Stimulated activated CD8-positive, alpha-beta memory T cell treated with anti-CD3 and anti-CD28 coated beads, Interleukin-15, amount 100 ng/mL, for 48 hours (primary cell): Measurements from ENCODE around the gene FPR3.
"Not testable (repeated sequence)": the region's sequence is repeated elsewhere in the genome, so short reads cannot be mapped to it uniquely, and the experiment has no call there.

ENCODE experiments used
- DNase-seq, 2 donors: peaks; one replicate each; pipeline ENCODE4 v3.0.0-alpha.2; 2020; ENCODE audit warnings: low read depth in 2 of 2

The FPR3 gene

GRCh38 chr19:51806571-51806970 is 11.6 kb downstream of the FPR3 start:
- DNase-seq: not testable (repeated sequence)

- DNase-seq: no peak
Measured at GRCh38 chr19:51807111-51807701, 12.2 kb downstream of the FPR3 start.

DNA sequence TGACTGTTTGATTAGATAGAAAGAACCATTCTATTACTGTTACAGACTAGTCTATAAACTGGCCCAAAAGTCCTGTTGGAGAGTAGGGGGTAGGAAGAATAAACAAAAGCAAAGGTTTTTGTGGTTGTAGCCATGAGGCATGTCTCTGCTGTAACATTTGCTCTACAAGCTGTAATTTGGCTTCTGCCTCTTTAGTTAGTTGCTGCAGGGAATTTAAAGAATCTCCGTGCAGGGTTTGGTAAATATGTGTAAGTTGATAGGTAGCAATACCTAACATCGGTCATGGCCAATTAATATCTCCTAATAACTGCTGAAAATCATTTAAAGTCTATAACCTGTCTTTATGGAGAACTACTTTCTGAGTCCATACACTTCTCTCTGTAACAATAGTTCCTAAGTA is 13.0 kb downstream of the FPR3 start:
- DNase-seq: no peak

DNA sequence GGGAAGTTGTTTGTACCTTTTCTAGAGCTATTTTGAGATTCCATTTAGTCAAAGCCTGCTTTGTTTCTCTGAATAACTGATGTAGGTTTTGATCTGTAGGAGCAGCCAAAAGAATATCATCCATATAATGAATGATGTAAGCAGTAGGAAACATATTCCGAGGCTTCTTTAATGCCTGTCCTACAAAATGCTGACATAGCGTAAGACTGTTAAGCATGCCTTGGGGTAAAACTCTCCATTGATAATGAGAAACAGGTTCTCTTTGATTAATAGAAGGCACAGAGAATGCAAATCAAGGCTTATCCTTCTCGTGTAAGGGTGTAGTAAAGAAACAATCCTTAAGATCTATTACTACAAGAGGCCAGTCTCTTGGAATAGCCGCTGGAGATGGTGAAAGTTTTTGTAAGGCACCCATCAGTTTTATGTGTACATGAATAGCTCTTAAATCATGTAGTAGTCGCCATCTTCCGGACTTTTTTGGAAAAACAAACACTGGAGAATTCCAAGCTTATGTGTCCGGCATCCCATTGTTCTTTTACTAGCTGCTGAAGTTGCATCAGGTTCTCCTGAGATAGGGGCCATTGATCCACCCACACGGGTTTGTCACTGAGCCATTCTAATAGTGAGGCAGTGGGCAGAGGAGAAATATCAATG is 13.5 kb downstream of the FPR3 start:
- no peak for DNase-seq

DNA sequence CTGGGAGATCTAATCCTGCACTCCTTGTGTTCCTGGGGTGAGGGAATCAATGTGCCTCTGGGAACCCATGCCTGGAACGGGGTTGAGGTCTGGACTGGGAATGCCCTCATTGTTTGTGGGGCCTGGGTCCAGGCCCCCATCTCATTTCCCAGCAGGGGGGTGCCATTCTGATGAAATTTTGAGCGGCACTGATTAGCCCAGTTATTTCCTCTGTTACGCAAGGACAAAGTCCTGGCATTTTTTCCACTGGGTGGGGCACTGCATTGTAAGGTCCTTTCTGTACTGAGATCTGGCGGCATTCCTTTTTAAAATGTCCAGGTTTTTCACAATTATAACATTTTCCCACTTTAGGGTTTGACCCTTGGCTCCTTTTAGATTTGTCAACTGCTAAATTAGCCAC is 14.8 kb downstream of the FPR3 start:
- no peak for DNase-seq

DNA sequence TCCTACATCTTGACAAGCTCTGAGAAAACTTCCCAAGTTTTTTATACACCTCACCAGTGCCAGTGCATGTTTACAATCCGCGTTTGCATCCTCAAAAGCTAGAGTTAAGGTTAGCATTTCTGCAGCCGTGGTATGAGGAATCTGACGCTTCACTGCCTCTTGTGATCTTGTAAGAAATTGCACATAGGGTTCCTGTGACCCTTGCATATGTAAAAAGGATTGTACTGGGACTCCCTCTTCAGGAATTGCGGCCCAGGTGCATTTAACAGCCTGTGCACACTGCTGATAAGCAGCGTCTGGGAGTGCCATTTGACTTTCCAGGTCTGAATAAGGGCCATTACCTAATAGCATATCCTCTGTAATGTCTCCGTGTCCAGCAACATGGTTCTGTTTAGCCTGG is 15.3 kb downstream of the FPR3 start:
- no peak for DNase-seq

DNA sequence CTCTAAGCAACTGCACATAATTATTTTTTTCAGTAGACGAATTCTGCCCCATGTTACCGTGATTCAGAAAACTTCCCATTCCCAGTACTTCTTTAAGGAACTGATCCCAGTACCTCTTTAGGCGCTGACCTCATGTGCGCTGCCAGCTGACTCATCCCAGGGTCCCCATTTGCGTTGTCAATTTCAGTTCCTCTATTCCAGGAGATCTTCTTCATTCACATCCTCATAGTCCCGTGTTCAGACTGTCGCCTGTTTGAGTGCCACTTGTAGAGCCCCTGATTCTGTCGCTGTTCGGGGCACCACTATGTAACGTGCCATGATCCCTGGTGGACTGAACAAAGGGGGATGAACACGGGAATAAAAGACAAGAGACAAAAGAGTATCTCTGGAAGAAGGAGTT is 16.4 kb downstream of the FPR3 start:
- DNase-seq: no peak

DNA sequence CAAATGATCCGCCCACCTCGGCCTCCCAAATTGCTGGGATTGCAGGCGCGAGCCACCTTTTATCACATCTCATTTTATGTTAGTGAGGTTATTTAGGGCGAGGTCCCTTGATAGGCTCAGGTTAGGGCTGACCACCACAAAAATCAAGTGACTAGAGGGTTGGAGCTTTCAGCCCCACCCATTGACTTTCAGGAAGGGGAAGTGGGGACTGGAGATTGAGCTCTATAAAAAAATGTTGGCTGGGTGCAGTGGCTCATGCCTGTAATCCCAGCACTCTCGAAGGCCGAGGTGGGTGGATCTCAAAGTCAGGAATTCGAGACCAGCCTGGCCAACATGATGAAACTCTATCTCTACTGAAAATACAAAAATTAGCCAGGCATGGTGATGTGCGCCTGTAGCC is 20.1 kb downstream of the FPR3 start:
- no peak for DNase-seq

- no peak for DNase-seq
Measured at GRCh38 chr19:51816711-51817110, 21.8 kb downstream of the FPR3 start.

GRCh38 chr19:51820011-51820410 is 25.1 kb downstream of the FPR3 start:
- no peak for DNase-seq

- DNase-seq: no peak
Measured at GRCh38 chr19:51820831-51821446, 26.0 kb downstream of the FPR3 start.

- no peak for DNase-seq
Measured at GRCh38 chr19:51821456-51821855, 26.5 kb downstream of the FPR3 start.

GRCh38 chr19:51821921-51822320 is 27.0 kb downstream of the FPR3 start:
- DNase-seq: no peak

- no peak for DNase-seq
Measured at GRCh38 chr19:51822325-51822724, 27.4 kb downstream of the FPR3 start.

GRCh38 chr19:51822946-51823345 is 28.0 kb downstream of the FPR3 start:
- DNase-seq: no peak

- DNase-seq: no peak
Measured at GRCh38 chr19:51824281-51825005, 29.5 kb downstream of the FPR3 start.

- no peak for DNase-seq
Measured at GRCh38 chr19:51830274-51830673, 35.3 kb downstream of the FPR3 start.

DNA sequence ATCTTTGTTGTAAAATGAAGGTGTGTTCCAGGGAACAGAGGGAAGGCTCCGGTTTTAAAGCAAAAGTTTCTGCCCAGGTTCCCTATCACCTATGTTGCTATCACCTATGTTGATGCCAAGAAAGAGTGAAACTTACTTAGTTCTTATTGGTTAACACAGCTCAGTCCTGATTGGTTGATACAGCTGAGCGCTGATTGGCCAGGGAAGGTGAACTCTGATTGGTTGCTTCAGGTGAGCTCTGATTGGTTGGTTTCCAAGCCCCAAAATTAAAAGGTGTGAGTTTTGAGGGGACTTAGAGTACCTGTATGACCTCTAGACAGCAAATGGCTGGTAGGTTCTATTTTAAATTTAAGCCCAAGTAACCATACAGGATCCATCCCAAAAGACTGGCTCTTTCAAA is 42.2 kb downstream of the FPR3 start:
- DNase-seq: no peak

DNA sequence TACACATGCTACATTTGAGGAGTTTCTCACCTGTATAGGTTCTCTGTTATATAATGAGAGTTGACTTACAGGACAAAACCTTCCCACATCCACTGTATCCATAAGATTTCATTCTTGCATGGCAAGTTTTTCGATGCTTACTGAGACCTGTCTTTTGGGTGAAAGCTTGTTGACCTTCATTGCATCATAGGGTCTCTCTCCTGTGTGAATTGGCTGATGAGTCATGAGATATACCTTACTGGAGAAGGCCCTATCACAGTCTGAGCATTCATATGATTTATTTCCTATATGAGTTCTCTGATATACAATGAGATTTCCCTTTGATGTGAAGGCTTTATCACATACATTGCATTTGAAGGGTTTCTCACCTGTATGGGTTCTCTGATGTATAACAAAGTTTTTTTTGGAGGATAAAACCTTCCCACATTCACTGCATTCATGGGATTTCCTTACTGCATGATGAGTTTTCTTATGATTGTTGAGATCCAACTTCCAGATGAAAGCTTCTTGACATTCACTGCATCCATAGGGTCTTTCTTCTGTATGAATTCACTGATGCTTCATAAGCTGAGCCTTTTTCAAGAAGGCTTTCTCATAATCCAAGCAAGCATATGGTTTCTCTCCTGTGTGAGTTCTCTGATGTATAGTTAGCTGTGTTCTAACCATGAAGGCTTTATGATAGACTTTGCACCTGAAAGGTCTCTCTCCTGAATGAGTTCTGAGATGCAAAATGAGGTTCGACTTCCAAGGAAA is 67.1 kb downstream of the FPR3 start:
- no peak for DNase-seq

- no peak for DNase-seq
Measured at GRCh38 chr19:51873097-51873496, 78.1 kb downstream of the FPR3 start.
